Right lobe of liver (tissue), 4 donors: ENCODE data around the gene TPST2.

Experiments
- POLR2A ChIP-seq: fragments of 450-650 bp; IDR thresholded peaks from one replicate; pipeline ENCODE4 v1.6.1; 2017; ENCODE audit warnings: antibody characterized with exemption, mild to moderate bottlenecking
- TF ChIP-seq, protein P1 (sequence below), 4 donors: fragments of 200-600 bp in 3 of 4; fragments of 450-650 bp in 1 of 4; IDR thresholded peaks; one replicate each; pipeline versions ENCODE4 v1.5.1 to v1.8.0; 2016 to 2022; ENCODE audit warnings: antibody characterized with exemption in 4 of 4, mild to moderate bottlenecking in 2 of 4
- donor health status: DM: no; HTN: no; CAD: no.
- donor health status: DM: no; HTN: no; CAD: no.
- donor health status: DM: no; HTN: yes; CAD: no.

- TF ChIP-seq, protein P1, sequence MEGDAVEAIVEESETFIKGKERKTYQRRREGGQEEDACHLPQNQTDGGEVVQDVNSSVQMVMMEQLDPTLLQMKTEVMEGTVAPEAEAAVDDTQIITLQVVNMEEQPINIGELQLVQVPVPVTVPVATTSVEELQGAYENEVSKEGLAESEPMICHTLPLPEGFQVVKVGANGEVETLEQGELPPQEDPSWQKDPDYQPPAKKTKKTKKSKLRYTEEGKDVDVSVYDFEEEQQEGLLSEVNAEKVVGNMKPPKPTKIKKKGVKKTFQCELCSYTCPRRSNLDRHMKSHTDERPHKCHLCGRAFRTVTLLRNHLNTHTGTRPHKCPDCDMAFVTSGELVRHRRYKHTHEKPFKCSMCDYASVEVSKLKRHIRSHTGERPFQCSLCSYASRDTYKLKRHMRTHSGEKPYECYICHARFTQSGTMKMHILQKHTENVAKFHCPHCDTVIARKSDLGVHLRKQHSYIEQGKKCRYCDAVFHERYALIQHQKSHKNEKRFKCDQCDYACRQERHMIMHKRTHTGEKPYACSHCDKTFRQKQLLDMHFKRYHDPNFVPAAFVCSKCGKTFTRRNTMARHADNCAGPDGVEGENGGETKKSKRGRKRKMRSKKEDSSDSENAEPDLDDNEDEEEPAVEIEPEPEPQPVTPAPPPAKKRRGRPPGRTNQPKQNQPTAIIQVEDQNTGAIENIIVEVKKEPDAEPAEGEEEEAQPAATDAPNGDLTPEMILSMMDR (IDR thresholded peaks at IDR 0.05): no peak
- no peak for TF ChIP-seq POLR2A
Observed at GRCh38 chr22:26546282-26546681, 43.6 kb downstream of the TPST2 start.
